H1 (cell line): Measurements from ENCODE around the gene PCDHA10.

ENCODE experiments used
- CEBPB ChIP-seq: IDR thresholded peaks from 2 replicates; pipeline ENCODE4 v1.6.1; 2012; ENCODE audit warnings: low read depth, low read length
- CTBP2 ChIP-seq: IDR thresholded peaks from 2 replicates; pipeline ENCODE4 v1.7.0; 2011; ENCODE audit warnings: borderline replicate concordance, mild to moderate bottlenecking, moderate library complexity, mixed read lengths, low read length; ENCODE audit not compliant: insufficient read depth, insufficient read length
- CTCF ChIP-seq, 3 experiments: IDR thresholded peaks; 1 replicate in 2 of 3; 2 replicates in 1 of 3; pipeline versions ENCODE4 v1.5.1 to v1.6.1; 2011; ENCODE audit warnings: low read length in 3 of 3, mild to moderate bottlenecking in 3 of 3, inconsistent platforms in 2 of 3, low read depth in 1 of 3, moderate library complexity in 1 of 3; ENCODE audit not compliant: insufficient read depth in 1 of 3; ENCODE audit errors: control extremely low read depth in 1 of 3
- EZH2 ChIP-seq: fragments of 200-600 bp; sonication (generic); IDR thresholded peaks from 2 replicates; pipeline ENCODE4 v1.7.1; 2012; ENCODE audit warnings: low read depth, mild to moderate bottlenecking, moderate library complexity, low read length, inconsistent platforms; ENCODE audit not compliant: severe bottlenecking
- NANOG ChIP-seq: IDR thresholded peaks from 2 replicates; pipeline ENCODE4 v1.6.1; 2011; ENCODE audit warnings: low read length, low read depth, mild to moderate bottlenecking, inconsistent platforms; ENCODE audit not compliant: insufficient read depth, poor library complexity, severe bottlenecking
- POLR2A ChIP-seq, 2 experiments: IDR thresholded peaks; 1 replicate in 1 of 2; 2 replicates in 1 of 2; pipeline ENCODE4 v1.6.1; 2011; ENCODE audit warnings: low read depth in 2 of 2, low read length in 2 of 2, mild to moderate bottlenecking in 2 of 2; ENCODE audit errors: control extremely low read depth in 1 of 2
- POLR2AphosphoS5 ChIP-seq: IDR thresholded peaks from 2 replicates; pipeline ENCODE4 v1.6.1; 2011; ENCODE audit warnings: low read depth, low read length
- SP1 ChIP-seq: IDR thresholded peaks from 2 replicates; pipeline ENCODE4 v1.6.1; 2011; ENCODE audit warnings: low read depth, low read length

GRCh38 chr5:140823475-140823874 is 32.2 kb upstream of the PCDHA10 start:
- TF ChIP-seq POLR2A (IDR thresholded peaks at IDR 0.05; ENCODE audit: control extremely low read depth in 1 of 2, low read depth in 2 of 2, low read length in 2 of 2) (no peak), CTCF (IDR thresholded peaks at IDR 0.05; ENCODE audit: control extremely low read depth in 1 of 3, insufficient read depth in 1 of 3, low read depth in 1 of 3, low read length in 3 of 3) (no peak), CTBP2 (no peak), CEBPB (no peak), EZH2 (no peak), POLR2AphosphoS5 (no peak), SP1 (no peak), NANOG (no peak)
